HepG2 (cell line): Measurements from ENCODE around the gene TMED6. TPM values are rescaled to one million over a fixed set of nuclear protein-coding genes. Genes with fewer than 3 reads are reported as not detected.

Experiments used
- DNMT3B ChIP-seq: conservative IDR thresholded peaks from 2 replicates; pipeline ENCODE4 v1.6.1; 2016; ENCODE audit warnings: missing biosample characterization, control low read depth
- DR1 ChIP-seq: sonication (generic); formaldehyde crosslinking; IDR thresholded peaks from 2 replicates; pipeline ENCODE4 v1.8.0; 2021; ENCODE audit warnings: mild to moderate bottlenecking, missing genetic modification reagents, inconsistent platforms
- ELF1 ChIP-seq: sonication (generic); formaldehyde crosslinking; IDR thresholded peaks from 2 replicates; pipeline ENCODE4 v1.4.0; 2020; ENCODE audit warnings: missing genetic modification reagents
- GFI1 ChIP-seq: sonication (generic); formaldehyde crosslinking; IDR thresholded peaks from 2 replicates; pipeline ENCODE4 v1.5.0; 2020; ENCODE audit warnings: missing genetic modification reagents, mild to moderate bottlenecking, borderline replicate concordance
- SSRP1 ChIP-seq: IDR thresholded peaks from 2 replicates; pipeline ENCODE4 v1.6.1; 2016; ENCODE audit warnings: control low read depth
- ZNF451 ChIP-seq: sonication (generic); formaldehyde crosslinking; IDR thresholded peaks from 2 replicates; pipeline ENCODE4 v1.5.0; 2020; ENCODE audit warnings: mild to moderate bottlenecking, missing genetic modification reagents
- ZNF570 ChIP-seq: sonication (generic); formaldehyde crosslinking; IDR thresholded peaks from 2 replicates; pipeline ENCODE4 v1.4.0; 2020; ENCODE audit warnings: mild to moderate bottlenecking, missing genetic modification reagents, borderline replicate concordance
- ZNF761 ChIP-seq: sonication (generic); formaldehyde crosslinking; conservative IDR thresholded peaks from 2 replicates; pipeline ENCODE4 v1.4.0; 2020; ENCODE audit warnings: mild to moderate bottlenecking, missing genetic modification reagents
- polyA plus RNA-seq, 8 experiments: library from polyadenylated mRNA; depleted of rRNA in 3 of 8; stranded (reverse) in 7 of 8; unstranded in 1 of 8; fragments of >200 nt; fragmentation: Illumina TruSeq in 4 of 8; extraction: Trizol in 4 of 8; gene quantifications; 2 replicates each; pipeline versions ENCODE4 v1.2.1 to v1.2.3, GENCODE V29; 2011 to 2016; ENCODE audit warnings: low read depth in 4 of 8, missing spikeins in 1 of 8, mixed read lengths in 1 of 8; ENCODE audit not compliant: insufficient read depth in 1 of 8
- total RNA-seq, 5 experiments: library from RNA; depleted of rRNA; stranded (reverse); fragments of >200 nt; fragmentation: Illumina TruSeq; extraction: Trizol; gene quantifications; 2 replicates each; pipeline ENCODE4 v1.2.3, GENCODE V29; 2016; ENCODE audit warnings: low read depth in 1 of 5
- TF ChIP-seq, protein P1 (sequence below), 2 experiments: fragments of 450-650 bp in 1 of 2; sonication (generic) in 1 of 2; formaldehyde crosslinking in 1 of 2; IDR thresholded peaks; 2 replicates each; pipeline versions ENCODE4 v1.6.1 to v1.8.0; 2016 to 2022; ENCODE audit warnings: antibody characterized with exemption in 1 of 2, mild to moderate bottlenecking in 1 of 2, missing genetic modification reagents in 1 of 2
- TF ChIP-seq, protein P2 (sequence below): sonication (generic); formaldehyde crosslinking; IDR thresholded peaks from 2 replicates; pipeline ENCODE4 v1.4.0; 2020; ENCODE audit warnings: missing genetic modification reagents
- TF ChIP-seq, protein P3 (sequence below): sonication (generic); formaldehyde crosslinking; IDR thresholded peaks from 2 replicates; pipeline ENCODE4 v1.8.0; 2023; ENCODE audit warnings: mild to moderate bottlenecking, missing genetic modification reagents

TMED6 gene
- total and polyA plus RNA-seq, 2 of the 13 experiments (the other 11 are each of a cell fraction or from before 2014, with no cell fraction given) = 9.8 to 14.4 TPM

DNA sequence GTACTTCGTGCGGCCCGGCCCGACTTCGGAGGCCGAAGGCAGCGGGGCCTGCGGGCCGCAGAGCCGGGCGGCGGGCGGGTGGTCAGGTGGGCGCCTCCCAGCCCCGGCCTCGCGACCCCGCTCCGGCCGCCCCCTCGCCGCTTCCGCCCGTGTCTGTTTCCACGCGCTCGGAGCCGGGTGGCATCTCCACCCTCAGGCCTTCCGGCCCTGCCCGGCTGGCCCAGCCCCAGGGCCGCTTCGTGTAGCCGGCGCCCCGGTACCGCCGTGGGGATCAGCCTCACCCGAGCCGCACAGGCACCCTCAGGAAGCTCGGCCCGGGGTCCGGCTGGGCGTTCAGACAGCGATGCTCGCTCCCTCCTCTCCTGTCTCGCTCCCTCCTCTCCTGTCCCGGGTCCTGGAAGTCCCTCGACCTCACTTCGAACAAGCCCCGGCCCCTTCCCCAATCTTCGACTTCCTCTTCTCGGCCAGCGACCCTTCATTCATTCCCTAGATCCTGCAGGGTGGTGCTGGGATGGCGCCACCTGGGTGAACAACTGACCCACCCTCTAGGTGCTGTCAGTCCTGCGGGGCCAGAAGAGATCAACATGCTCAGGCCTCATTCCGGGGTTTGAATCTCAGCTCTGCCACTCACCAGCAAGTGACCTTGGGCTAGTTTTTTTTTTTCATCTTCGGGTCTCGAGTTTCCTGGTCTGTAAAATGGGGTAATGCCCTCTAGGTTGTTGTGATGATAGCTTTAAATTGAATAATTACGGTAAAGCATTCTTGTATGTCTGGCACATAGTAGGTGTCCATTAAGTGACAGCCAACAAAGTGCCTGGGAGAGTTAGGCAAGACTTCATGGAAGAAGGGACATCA lies 39.8 kb downstream of the TMED6 start (continued):
- TF ChIP-seq, protein P1, sequence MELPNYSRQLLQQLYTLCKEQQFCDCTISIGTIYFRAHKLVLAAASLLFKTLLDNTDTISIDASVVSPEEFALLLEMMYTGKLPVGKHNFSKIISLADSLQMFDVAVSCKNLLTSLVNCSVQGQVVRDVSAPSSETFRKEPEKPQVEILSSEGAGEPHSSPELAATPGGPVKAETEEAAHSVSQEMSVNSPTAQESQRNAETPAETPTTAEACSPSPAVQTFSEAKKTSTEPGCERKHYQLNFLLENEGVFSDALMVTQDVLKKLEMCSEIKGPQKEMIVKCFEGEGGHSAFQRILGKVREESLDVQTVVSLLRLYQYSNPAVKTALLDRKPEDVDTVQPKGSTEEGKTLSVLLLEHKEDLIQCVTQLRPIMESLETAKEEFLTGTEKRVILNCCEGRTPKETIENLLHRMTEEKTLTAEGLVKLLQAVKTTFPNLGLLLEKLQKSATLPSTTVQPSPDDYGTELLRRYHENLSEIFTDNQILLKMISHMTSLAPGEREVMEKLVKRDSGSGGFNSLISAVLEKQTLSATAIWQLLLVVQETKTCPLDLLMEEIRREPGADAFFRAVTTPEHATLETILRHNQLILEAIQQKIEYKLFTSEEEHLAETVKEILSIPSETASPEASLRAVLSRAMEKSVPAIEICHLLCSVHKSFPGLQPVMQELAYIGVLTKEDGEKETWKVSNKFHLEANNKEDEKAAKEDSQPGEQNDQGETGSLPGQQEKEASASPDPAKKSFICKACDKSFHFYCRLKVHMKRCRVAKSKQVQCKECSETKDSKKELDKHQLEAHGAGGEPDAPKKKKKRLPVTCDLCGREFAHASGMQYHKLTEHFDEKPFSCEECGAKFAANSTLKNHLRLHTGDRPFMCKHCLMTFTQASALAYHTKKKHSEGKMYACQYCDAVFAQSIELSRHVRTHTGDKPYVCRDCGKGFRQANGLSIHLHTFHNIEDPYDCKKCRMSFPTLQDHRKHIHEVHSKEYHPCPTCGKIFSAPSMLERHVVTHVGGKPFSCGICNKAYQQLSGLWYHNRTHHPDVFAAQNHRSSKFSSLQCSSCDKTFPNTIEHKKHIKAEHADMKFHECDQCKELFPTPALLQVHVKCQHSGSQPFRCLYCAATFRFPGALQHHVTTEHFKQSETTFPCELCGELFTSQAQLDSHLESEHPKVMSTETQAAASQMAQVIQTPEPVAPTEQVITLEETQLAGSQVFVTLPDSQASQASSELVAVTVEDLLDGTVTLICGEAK (IDR thresholded peaks at IDR 0.05) = no peak
- TF ChIP-seq, protein P1 (CRISPR knock-in tag; IDR thresholded peaks at IDR 0.05) = peak; percentile 11; the same call in 1 of the 2 replicates
- TF ChIP-seq ZNF451 (peak; percentile 42), ELF1 (peak; percentile 39; the same call in 1 of the 2 replicates), SSRP1 (CRISPR knock-in tag) (no peak; the same call in 1 of the 2 replicates), DNMT3B (0 out of 2 replicates have a peak, but pooled peaks have one; percentile 48), ZNF761 (no peak), ZNF570 (CRISPR knock-in tag) (no peak), GFI1 (CRISPR knock-in tag) (peak; percentile 97), DR1 (CRISPR knock-in tag) (peak; percentile 47; the same call in 1 of the 2 replicates)
- TF ChIP-seq, protein P2, sequence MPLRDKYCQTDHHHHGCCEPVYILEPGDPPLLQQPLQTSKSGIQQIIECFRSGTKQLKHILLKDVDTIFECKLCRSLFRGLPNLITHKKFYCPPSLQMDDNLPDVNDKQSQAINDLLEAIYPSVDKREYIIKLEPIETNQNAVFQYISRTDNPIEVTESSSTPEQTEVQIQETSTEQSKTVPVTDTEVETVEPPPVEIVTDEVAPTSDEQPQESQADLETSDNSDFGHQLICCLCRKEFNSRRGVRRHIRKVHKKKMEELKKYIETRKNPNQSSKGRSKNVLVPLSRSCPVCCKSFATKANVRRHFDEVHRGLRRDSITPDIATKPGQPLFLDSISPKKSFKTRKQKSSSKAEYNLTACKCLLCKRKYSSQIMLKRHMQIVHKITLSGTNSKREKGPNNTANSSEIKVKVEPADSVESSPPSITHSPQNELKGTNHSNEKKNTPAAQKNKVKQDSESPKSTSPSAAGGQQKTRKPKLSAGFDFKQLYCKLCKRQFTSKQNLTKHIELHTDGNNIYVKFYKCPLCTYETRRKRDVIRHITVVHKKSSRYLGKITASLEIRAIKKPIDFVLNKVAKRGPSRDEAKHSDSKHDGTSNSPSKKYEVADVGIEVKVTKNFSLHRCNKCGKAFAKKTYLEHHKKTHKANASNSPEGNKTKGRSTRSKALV (CRISPR knock-in tag) = peak; percentile 54; the same call in 1 of the 2 replicates
- TF ChIP-seq, protein P3, sequence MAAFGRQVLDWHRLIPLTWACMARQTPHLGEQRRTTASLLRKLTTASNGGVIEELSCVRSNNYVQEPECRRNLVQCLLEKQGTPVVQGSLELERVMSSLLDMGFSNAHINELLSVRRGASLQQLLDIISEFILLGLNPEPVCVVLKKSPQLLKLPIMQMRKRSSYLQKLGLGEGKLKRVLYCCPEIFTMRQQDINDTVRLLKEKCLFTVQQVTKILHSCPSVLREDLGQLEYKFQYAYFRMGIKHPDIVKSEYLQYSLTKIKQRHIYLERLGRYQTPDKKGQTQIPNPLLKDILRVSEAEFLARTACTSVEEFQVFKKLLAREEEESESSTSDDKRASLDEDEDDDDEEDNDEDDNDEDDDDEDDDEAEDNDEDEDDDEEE (CRISPR knock-in tag) = peak; percentile 70; the same call in 1 of the 2 replicates
